ENCODE data around the gene GRM8.

DNA sequence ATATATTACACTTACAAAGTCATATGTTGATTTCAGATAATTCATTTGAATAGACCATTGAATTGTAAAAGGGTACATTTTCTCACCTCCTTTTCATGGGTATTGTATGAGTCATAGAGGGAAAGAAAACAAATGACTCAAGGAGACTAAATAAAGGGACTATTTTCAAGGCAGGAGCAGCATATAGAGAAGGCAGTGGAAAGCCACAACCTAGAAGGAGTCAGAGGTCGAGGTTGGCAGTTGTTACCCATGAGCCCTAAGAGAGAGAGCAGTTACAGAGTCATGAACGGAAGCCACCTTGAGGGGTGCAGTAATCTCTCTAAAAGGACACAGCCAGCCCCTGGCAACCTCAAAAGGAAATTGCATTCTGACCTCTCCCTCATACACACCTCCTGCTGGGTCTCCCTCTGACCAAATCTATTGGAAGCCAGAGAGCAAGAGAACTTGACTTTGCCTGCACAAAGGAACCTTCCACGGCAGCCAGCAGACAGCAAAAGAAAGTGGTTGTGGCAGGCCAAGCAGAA, 137.9 kb downstream of the GRM8 start:
- TF ChIP-seq EZH2 (IDR thresholded peaks at IDR 0.05; ENCODE audit: insufficient read depth, poor library complexity, severe bottlenecking) (no peak), EZH2phosphoT487 (IDR thresholded peaks at IDR 0.05; ENCODE audit: insufficient read depth, low read depth) (no peak)

All from GM23248 (cell line).